HG03045 (cell line): ENCODE results near the gene NUBPL.
"Not testable (repeated sequence)": the region's sequence is repeated elsewhere in the genome, so short reads cannot be mapped to it uniquely, and the experiment has no call there.

ENCODE experiments used
- ATAC-seq: cut with Tn5 transposase; IDR thresholded peaks from one replicate; pipeline ENCODE4 v1.9.1; 2021; ENCODE audit warnings: mild to moderate bottlenecking, moderate library complexity; ENCODE audit not compliant: unreplicated experiment

Gene NUBPL

GRCh38 chr14:31576949-31577348 is 15.7 kb downstream of the NUBPL start:
- ATAC-seq, result no peak

GRCh38 chr14:31578266-31578665 is 17.1 kb downstream of the NUBPL start:
- ATAC-seq, result no peak

GRCh38 chr14:31578792-31579501 is 17.7 kb downstream of the NUBPL start:
- no peak for ATAC-seq

GRCh38 chr14:31580234-31580633 is 19.0 kb downstream of the NUBPL start:
- ATAC-seq, result no peak

GRCh38 chr14:31582286-31582691 is 21.1 kb downstream of the NUBPL start:
- ATAC-seq, result no peak

- ATAC-seq, result no peak
Observed at GRCh38 chr14:31582836-31583452, 21.7 kb downstream of the NUBPL start.

- ATAC-seq, result no peak
Observed at GRCh38 chr14:31590206-31590605, 29.0 kb downstream of the NUBPL start.

GRCh38 chr14:31592122-31592521 is 30.9 kb downstream of the NUBPL start:
- ATAC-seq, result no peak

GRCh38 chr14:31592631-31593030 is 31.4 kb downstream of the NUBPL start:
- no peak for ATAC-seq

GRCh38 chr14:31596342-31597095 is 35.3 kb downstream of the NUBPL start:
- ATAC-seq, result no peak

GRCh38 chr14:31605702-31606101 is 44.5 kb downstream of the NUBPL start:
- ATAC-seq, result no peak

- no peak for ATAC-seq
Observed at GRCh38 chr14:31611778-31612433, 50.7 kb downstream of the NUBPL start.

- no peak for ATAC-seq
Observed at GRCh38 chr14:31613188-31613587, 52.0 kb downstream of the NUBPL start.

- not testable (repeated sequence) for ATAC-seq
Observed at GRCh38 chr14:31618884-31619283, 57.7 kb downstream of the NUBPL start.

GRCh38 chr14:31619440-31619839 is 58.2 kb downstream of the NUBPL start:
- no peak for ATAC-seq

GRCh38 chr14:31620898-31621297 is 59.7 kb downstream of the NUBPL start:
- ATAC-seq, result not testable (repeated sequence)

- ATAC-seq, result no peak
Observed at GRCh38 chr14:31622060-31622459, 60.9 kb downstream of the NUBPL start.

- ATAC-seq, result not testable (repeated sequence)
Observed at GRCh38 chr14:31652900-31653299, 91.7 kb downstream of the NUBPL start.

- ATAC-seq, result no peak
Observed at GRCh38 chr14:31657917-31658316, 96.7 kb downstream of the NUBPL start.

- ATAC-seq, result no peak
Observed at GRCh38 chr14:31659278-31659677, 98.1 kb downstream of the NUBPL start.

GRCh38 chr14:31660191-31660590 is 99.0 kb downstream of the NUBPL start:
- ATAC-seq, result no peak
